HepG2 (cell line): ENCODE results near the gene IPMK. TPM values are rescaled to one million over a fixed set of nuclear protein-coding genes. Genes with fewer than 3 reads are reported as not detected.

Source experiments
- ATAC-seq: fragments of 200-7000 bp; cut with Tn5 transposase; 3 replicates; pipeline ENCODE4 v1.9.1; 2020; ENCODE audit warnings: mild to moderate bottlenecking, moderate library complexity
- BruUV-seq: library from RNA; stranded (reverse); fragments of 400-500 nt; replicated peaks from 2 replicates; lab custom pipeline; 2021; lab: Mats Ljungman, UMichigan
- CTCF ChIA-PET: fragments of 300-600 bp; formaldehyde crosslinking; extraction: SDS; loops from one replicate; lab custom pipeline; 2021; ENCODE audit warnings: low total read pairs, inconsistent platforms, low intra/inter-chr PET ratio; lab: Yijun Ruan, JAX
- POLR2A ChIA-PET: fragments of 350-600 bp; sonication (Branson Sonifier 250); formaldehyde crosslinking; loops from one replicate; lab custom pipeline; 2020; ENCODE audit warnings: antibody characterized with exemption, inconsistent platforms; lab: Yijun Ruan, JAX
- DNase-seq: peaks from one replicate; pipeline ENCODE4 v3.0.0-alpha.2; 2015; ENCODE audit warnings: low spot score
- FAIRE-seq: peaks from 3 replicates; lab custom pipeline; 2011; peaks lifted over from hg19 to GRCh38; lab: Jason Lieb, UNC
- H2AFZ ChIP-seq: one replicate; pipeline ENCODE4 v1.6.1; 2011; ENCODE audit warnings: low read length, inconsistent platforms
- H3K27ac ChIP-seq: fragments of 300-600 bp; 3 replicates; pipeline ENCODE4 v1.8.0; 2011; ENCODE audit warnings: mixed run types, mild to moderate bottlenecking, mixed read lengths, low read length, inconsistent platforms; ENCODE audit not compliant: insufficient read depth; ENCODE audit errors: extremely low read length
- H3K27me3 ChIP-seq, 2 experiments: fragments of 200-600 bp in 1 of 2; 2 replicates in 1 of 2; 3 replicates in 1 of 2; pipeline versions ENCODE4 v1.6.0 to v1.8.0; 2011; ENCODE audit warnings: low read length in 2 of 2, mild to moderate bottlenecking in 2 of 2, moderate library complexity in 2 of 2, inconsistent platforms in 1 of 2; ENCODE audit not compliant: insufficient read depth in 2 of 2, control insufficient read depth in 1 of 2
- H3K36me3 ChIP-seq, 2 experiments: fragments of 200-600 bp in 1 of 2; replicated peaks in 1 of 2; 2 replicates in 1 of 2; 3 replicates in 1 of 2; pipeline versions ENCODE4 v1.5.1 to v1.8.0; 2011; ENCODE audit warnings: low read length in 2 of 2, inconsistent platforms in 1 of 2; ENCODE audit not compliant: insufficient read depth in 2 of 2, control insufficient read depth in 1 of 2
- H3K4me1 ChIP-seq: 2 replicates; pipeline ENCODE4 v1.5.1; 2012; ENCODE audit warnings: low read length, inconsistent platforms; ENCODE audit not compliant: insufficient read depth
- H3K4me2 ChIP-seq: 2 replicates; pipeline ENCODE4 v1.6.0; 2011; ENCODE audit warnings: low read depth, low read length, inconsistent platforms
- H3K4me3 ChIP-seq, 3 experiments: fragments of 200-600 bp in 1 of 3; sonication (generic), shearing (Covaris generic) in 1 of 3; replicated peaks in 1 of 3; 2 replicates each; pipeline ENCODE4 v1.5.1; 2011 to 2016; ENCODE audit warnings: low read length in 3 of 3, inconsistent platforms in 2 of 3, low read depth in 2 of 3, mild to moderate bottlenecking in 2 of 3, control low read depth in 1 of 3, mixed read lengths in 1 of 3; ENCODE audit not compliant: insufficient read depth in 1 of 3
- H3K79me2 ChIP-seq: one replicate; pipeline ENCODE4 v1.6.1; 2011; ENCODE audit warnings: low read length, inconsistent platforms; ENCODE audit not compliant: insufficient read depth
- H3K9ac ChIP-seq: 2 replicates; pipeline ENCODE4 v1.6.0; 2011; ENCODE audit warnings: mild to moderate bottlenecking, low read depth, low read length, inconsistent platforms; ENCODE audit not compliant: insufficient read depth
- H3K9me3 ChIP-seq: 2 replicates; pipeline ENCODE4 v1.5.1; 2012; ENCODE audit warnings: mild to moderate bottlenecking, low read length
- H4K20me1 ChIP-seq: 2 replicates; pipeline ENCODE4 v1.6.0; 2011; ENCODE audit warnings: inconsistent platforms, mild to moderate bottlenecking, low read length, moderate library complexity; ENCODE audit not compliant: insufficient read depth
- ARID5B ChIP-seq: IDR thresholded peaks from 2 replicates; pipeline ENCODE4 v1.4.0; 2020; ENCODE audit warnings: mild to moderate bottlenecking, missing genetic modification reagents
- FIP1L1 ChIP-seq: fragments of 200-400 bp; formaldehyde crosslinking; IDR thresholded peaks from 2 replicates; pipeline ENCODE4 v1.6.1; 2018; ENCODE audit warnings: low read depth, mild to moderate bottlenecking, low read length, moderate library complexity, borderline replicate concordance; ENCODE audit not compliant: insufficient read depth
- GABPB1 ChIP-seq: IDR thresholded peaks from 2 replicates; pipeline ENCODE4 v1.6.1; 2016; ENCODE audit warnings: mild to moderate bottlenecking, missing genetic modification reagents, moderate library complexity, missing compliant biosample characterization
- HNF4A ChIP-seq: sonication (generic); formaldehyde crosslinking; IDR thresholded peaks from 2 replicates; pipeline ENCODE4 v1.4.0; 2020; ENCODE audit warnings: missing genetic modification reagents
- HOXA9 ChIP-seq: sonication (generic); formaldehyde crosslinking; IDR thresholded peaks from 2 replicates; pipeline ENCODE4 v1.8.1; 2022; ENCODE audit warnings: missing genetic modification reagents, mild to moderate bottlenecking, moderate library complexity, borderline replicate concordance
- KDM6A ChIP-seq: IDR thresholded peaks from 2 replicates; pipeline ENCODE4 v1.6.1; 2016; ENCODE audit warnings: low read depth
- PRDM10 ChIP-seq: sonication (generic); formaldehyde crosslinking; IDR thresholded peaks from 2 replicates; pipeline ENCODE4 v1.4.0; 2020; ENCODE audit warnings: low read depth, missing genetic modification reagents
- SMAD1 ChIP-seq: sonication (generic); formaldehyde crosslinking; IDR thresholded peaks from 2 replicates; pipeline ENCODE4 v1.4.0; 2020; ENCODE audit warnings: missing genetic modification reagents, low read depth, mild to moderate bottlenecking, borderline replicate concordance
- TEAD2 ChIP-seq: sonication (generic); formaldehyde crosslinking; IDR thresholded peaks from 2 replicates; pipeline ENCODE4 v1.9.0; 2021; ENCODE audit warnings: missing genetic modification reagents
- TEAD3 ChIP-seq: optimal IDR thresholded peaks from 2 replicates; pipeline ENCODE3; 2016; ENCODE audit warnings: borderline replicate concordance
- ZNF224 ChIP-seq: sonication (generic); formaldehyde crosslinking; IDR thresholded peaks from 2 replicates; pipeline ENCODE4 v1.5.0; 2020; ENCODE audit warnings: mild to moderate bottlenecking, missing genetic modification reagents
- ZNF337 ChIP-seq: sonication (generic); formaldehyde crosslinking; IDR thresholded peaks from 2 replicates; pipeline ENCODE4 v1.5.1; 2020; ENCODE audit warnings: missing genetic modification reagents, low read depth, mild to moderate bottlenecking, borderline replicate concordance
- ZNF543 ChIP-seq: sonication (generic); formaldehyde crosslinking; IDR thresholded peaks from 2 replicates; pipeline ENCODE4 v1.4.0; 2020; ENCODE audit warnings: mild to moderate bottlenecking, missing genetic modification reagents
- ZNF773 ChIP-seq: sonication (generic); formaldehyde crosslinking; IDR thresholded peaks from 2 replicates; pipeline ENCODE4 v1.4.0; 2020; ENCODE audit warnings: missing genetic modification reagents, borderline replicate concordance
- ZSCAN5A ChIP-seq: sonication (generic); formaldehyde crosslinking; IDR thresholded peaks from 2 replicates; pipeline ENCODE4 v1.8.0; 2022; ENCODE audit warnings: mild to moderate bottlenecking, missing genetic modification reagents, borderline replicate concordance
- WGBS: methylation state at CpG from one replicate; pipeline ENCODE4 v1.1.6; 2017; ENCODE audit warnings: low lambda C conversion rate; 5-methylcytosine and 5-hydroxymethylcytosine counted together
- in situ Hi-C: cut with HindIII; loops from 2 replicates; pipeline ENCODE4 v1.10.0; 2017; ENCODE audit warnings: low pct_unique_long_range_greater_than_20kb; ENCODE audit not compliant: extremely low pct_ligation_motif_present
- intact Hi-C: fragments of 100-400 bp; cut with micrococcal nuclease; formaldehyde crosslinking; loops from one replicate; pipeline ENCODE4 v1.10.0; 2022; ENCODE audit not compliant: unreplicated experiment
- polyA plus RNA-seq, 8 experiments: library from polyadenylated mRNA; depleted of rRNA in 3 of 8; stranded (reverse) in 7 of 8; unstranded in 1 of 8; fragments of >200 nt; fragmentation: Illumina TruSeq in 4 of 8; extraction: Trizol in 4 of 8; gene quantifications; 2 replicates each; pipeline versions ENCODE4 v1.2.1 to v1.2.3, GENCODE V29; 2011 to 2016; ENCODE audit warnings: low read depth in 4 of 8, missing spikeins in 1 of 8, mixed read lengths in 1 of 8; ENCODE audit not compliant: insufficient read depth in 1 of 8
- total RNA-seq, 5 experiments: library from RNA; depleted of rRNA; stranded (reverse); fragments of >200 nt; fragmentation: Illumina TruSeq; extraction: Trizol; gene quantifications; 2 replicates each; pipeline ENCODE4 v1.2.3, GENCODE V29; 2016; ENCODE audit warnings: low read depth in 1 of 5

IPMK gene
- total and polyA plus RNA-seq, 2 of the 13 experiments (the other 11 are each of a cell fraction or from before 2014, with no cell fraction given), result 2.7 to 3.9 TPM

- no peak for TF ChIP-seq ZSCAN5A
Observed at GRCh38 chr10:58201704-58202103, 66.0 kb downstream of the IPMK start (continued).

- ATAC-seq (peak; percentile 41), DNase-seq (no peak), FAIRE-seq (no peak)
- H3K36me3 ChIP-seq, result no peaks in the 10 kb centered on the region
- no peak overlapping the region for H3K9ac ChIP-seq
- 41% methylated on average over 3 of the region's 3 CpGs for WGBS
- H3K9me3 ChIP-seq, result no peaks in the 10 kb centered on the region
- H4K20me1 ChIP-seq, result no peaks in the 10 kb centered on the region
- H3K4me1 ChIP-seq, result no peaks in the 10 kb centered on the region
- no peak overlapping the region for H3K4me2 ChIP-seq
- H3K4me3 ChIP-seq, result no peak overlapping the region
- ChIA-PET POLR2A (no interaction called here), CTCF (no interaction called here)
- BruUV-seq, result no TSS peak
- no peak overlapping the region for H3K27ac ChIP-seq
- H3K27me3 ChIP-seq, result no peaks in the 10 kb centered on the region
- intact Hi-C loops (no loop called here), in situ Hi-C loops (loop anchor here (10.0 kb wide), 1 partner anchor 196 kb away; the partner anchor contains the start of gene TFAM)
- H2AFZ ChIP-seq, result no peak overlapping the region
- H3K79me2 ChIP-seq, result no peaks in the 10 kb centered on the region
- TF ChIP-seq FIP1L1, result no peak
- no peak for TF ChIP-seq PRDM10 (CRISPR knock-in tag)
- no peak for TF ChIP-seq KDM6A
- TF ChIP-seq HOXA9 (CRISPR knock-in tag), result no peak
- no peak for TF ChIP-seq ZNF543 (CRISPR knock-in tag)
- TF ChIP-seq HNF4A (CRISPR knock-in tag), result no peak
- TF ChIP-seq ZNF337 (CRISPR knock-in tag), result no peak
- TF ChIP-seq ZNF224 (CRISPR knock-in tag), result no peak
- TF ChIP-seq ARID5B (CRISPR knock-in tag), result no peak
- no peak for TF ChIP-seq SMAD1
- TF ChIP-seq GABPB1 (CRISPR knock-in tag), result no peak
- TF ChIP-seq TEAD3, result no peak
- TF ChIP-seq TEAD2 (CRISPR knock-in tag), result no peak
- TF ChIP-seq ZNF773 (CRISPR knock-in tag), result no peak
Observed at GRCh38 chr10:58189269-58189668, 78.4 kb downstream of the IPMK start.
